IMR-90 (cell line): ENCODE results near the gene PPIB. TPM values are rescaled to one million over a fixed set of nuclear protein-coding genes. Genes with fewer than 3 reads are reported as not detected.

Source experiments
- ATAC-seq: fragments of 200-7000 bp; cut with Tn5 transposase; 2 replicates; pipeline ENCODE4 v1.9.1; 2020; ENCODE audit warnings: low read depth, mild to moderate bottlenecking, moderate library complexity
- BruUV-seq: library from RNA; stranded (reverse); fragments of 400-500 nt; replicated peaks from 2 replicates; lab custom pipeline; 2021; lab: Mats Ljungman, UMichigan
- CTCF ChIA-PET: fragments of 300-600 bp; formaldehyde crosslinking; extraction: SDS; loops from one replicate; lab custom pipeline; 2021; ENCODE audit warnings: antibody characterized with exemption; lab: Yijun Ruan, JAX
- POLR2A ChIA-PET: fragments of 300-600 bp; sonication (Branson Sonifier 250); formaldehyde crosslinking; loops from one replicate; lab custom pipeline; 2022; ENCODE audit warnings: antibody characterized with exemption; ENCODE audit not compliant: unreplicated experiment; lab: Charles Lee
- DNase-seq: peaks from one replicate; pipeline ENCODE4 v3.0.0; 2013
- H2AFZ ChIP-seq: replicated peaks from 2 replicates; pipeline ENCODE3; 2013; ENCODE audit warnings: low read length, mild to moderate bottlenecking; ENCODE audit not compliant: poor library complexity
- H2AK5ac ChIP-seq: 2 replicates; pipeline ENCODE4 v1.6.1; 2013; ENCODE audit warnings: low read depth, low read length, inconsistent platforms
- H2AK9ac ChIP-seq: replicated peaks from 2 replicates; pipeline ENCODE3; 2013; ENCODE audit warnings: mild to moderate bottlenecking, low read depth, low read length, moderate library complexity; ENCODE audit not compliant: poor library complexity
- H2BK120ac ChIP-seq: 2 replicates; pipeline ENCODE4 v1.6.1; 2013; ENCODE audit warnings: low read depth, low read length, inconsistent platforms
- H2BK15ac ChIP-seq: 3 replicates; pipeline ENCODE4 v1.6.1; 2013; ENCODE audit warnings: low read depth, low read length, inconsistent platforms
- H2BK20ac ChIP-seq: 2 replicates; pipeline ENCODE4 v1.6.1; 2013; ENCODE audit warnings: low read depth, mild to moderate bottlenecking, inconsistent platforms, low read length, moderate library complexity
- H2BK5ac ChIP-seq: 2 replicates; pipeline ENCODE4 v1.6.1; 2013; ENCODE audit warnings: mild to moderate bottlenecking, low read depth, low read length, inconsistent platforms; ENCODE audit not compliant: poor library complexity, severe bottlenecking
- H3K14ac ChIP-seq: replicated peaks from 2 replicates; pipeline ENCODE4 v1.6.1; 2013; ENCODE audit warnings: low read depth, low read length, inconsistent platforms
- H3K18ac ChIP-seq: 2 replicates; pipeline ENCODE4 v1.6.1; 2013; ENCODE audit warnings: low read depth, low read length, control low read depth
- H3K23ac ChIP-seq: 2 replicates; pipeline ENCODE4 v1.6.1; 2013; ENCODE audit warnings: low read depth, low read length, inconsistent platforms
- H3K27ac ChIP-seq: 2 replicates; pipeline ENCODE4 v1.5.1; 2013; ENCODE audit warnings: mild to moderate bottlenecking, control low read depth, low read length; ENCODE audit not compliant: insufficient read depth
- H3K27me3 ChIP-seq: 2 replicates; pipeline ENCODE4 v1.6.1; 2013; ENCODE audit warnings: low read length; ENCODE audit not compliant: control insufficient read depth, insufficient read depth
- H3K36me3 ChIP-seq: 2 replicates; pipeline ENCODE4 v1.6.1; 2013; ENCODE audit warnings: low read length, mixed read lengths; ENCODE audit not compliant: control insufficient read depth, insufficient read depth
- H3K4ac ChIP-seq: 2 replicates; pipeline ENCODE4 v1.6.1; 2013; ENCODE audit warnings: low read depth, low read length, inconsistent platforms
- H3K4me1 ChIP-seq: 2 replicates; pipeline ENCODE4 v1.6.1; 2013; ENCODE audit warnings: low read length, mixed read lengths; ENCODE audit not compliant: control insufficient read depth, insufficient read depth
- H3K4me2 ChIP-seq: 2 replicates; pipeline ENCODE4 v1.6.1; 2013; ENCODE audit warnings: low read depth, mild to moderate bottlenecking, control low read depth, low read length, moderate library complexity
- H3K4me3 ChIP-seq: 2 replicates; pipeline ENCODE4 v1.5.1; 2013; ENCODE audit warnings: low read depth, mild to moderate bottlenecking, control low read depth, low read length, moderate library complexity; ENCODE audit not compliant: insufficient read depth
- H3K56ac ChIP-seq: 2 replicates; pipeline ENCODE4 v1.6.1; 2013; ENCODE audit warnings: low read length, inconsistent platforms; ENCODE audit not compliant: insufficient read depth; ENCODE audit errors: extremely low read depth
- H3K79me1 ChIP-seq, 2 experiments: 2 replicates each; pipeline ENCODE4 v1.6.1; 2013; ENCODE audit warnings: low read length in 2 of 2, inconsistent platforms in 1 of 2, low read depth in 1 of 2
- H3K9ac ChIP-seq: 2 replicates; pipeline ENCODE4 v1.6.1; 2013; ENCODE audit warnings: low read depth, low read length, control low read depth
- H3K9me1 ChIP-seq: 2 replicates; pipeline ENCODE4 v1.6.1; 2013; ENCODE audit warnings: low read length, inconsistent platforms; ENCODE audit not compliant: insufficient read depth
- H3K9me3 ChIP-seq: 2 replicates; pipeline ENCODE4 v1.6.1; 2013; ENCODE audit warnings: low read length; ENCODE audit not compliant: control insufficient read depth, insufficient read depth
- H4K20me1 ChIP-seq: 2 replicates; pipeline ENCODE4 v1.6.1; 2013; ENCODE audit warnings: low read length, inconsistent platforms; ENCODE audit not compliant: insufficient read depth
- H4K5ac ChIP-seq: 2 replicates; pipeline ENCODE4 v1.6.1; 2013; ENCODE audit warnings: mild to moderate bottlenecking, low read depth, low read length, control low read depth
- H4K8ac ChIP-seq, 2 experiments: 2 replicates each; pipeline ENCODE4 v1.6.1; 2013; ENCODE audit warnings: low read depth in 2 of 2, low read length in 2 of 2, control low read depth in 1 of 2, inconsistent platforms in 1 of 2
- H4K91ac ChIP-seq: 2 replicates; pipeline ENCODE4 v1.6.1; 2013; ENCODE audit warnings: low read depth, low read length, inconsistent platforms; ENCODE audit not compliant: insufficient read depth
- CHD1 ChIP-seq: IDR thresholded peaks from 2 replicates; pipeline ENCODE4 v1.6.1; 2012; ENCODE audit warnings: low read depth, low read length, improper control_type of control experiment
- FOS ChIP-seq: fragments of 150-350 bp; IDR thresholded peaks from 2 replicates; pipeline ENCODE4 v1.6.1; 2016; ENCODE audit warnings: low read depth, low read length
- MAFK ChIP-seq: IDR thresholded peaks from 2 replicates; pipeline ENCODE4 v1.6.1; 2012; ENCODE audit warnings: low read depth, low read length, improper control_type of control experiment
- MAZ ChIP-seq: IDR thresholded peaks from 2 replicates; pipeline ENCODE4 v1.6.1; 2012; ENCODE audit warnings: low read depth, mild to moderate bottlenecking, low read length, improper control_type of control experiment, moderate library complexity, borderline replicate concordance
- MXI1 ChIP-seq: IDR thresholded peaks from 2 replicates; pipeline ENCODE4 v1.6.1; 2012; ENCODE audit warnings: low read depth, mild to moderate bottlenecking, low read length, moderate library complexity, borderline replicate concordance
- POLR2A ChIP-seq: IDR thresholded peaks from 2 replicates; pipeline ENCODE4 v1.6.1; 2012; ENCODE audit warnings: mild to moderate bottlenecking, low read depth, low read length
- RCOR1 ChIP-seq: IDR thresholded peaks from 2 replicates; pipeline ENCODE4 v1.6.1; 2012; ENCODE audit warnings: mild to moderate bottlenecking, low read length, improper control_type of control experiment; ENCODE audit not compliant: insufficient replicate concordance
- RFX5 ChIP-seq: IDR thresholded peaks from 2 replicates; pipeline ENCODE4 v1.8.0; 2012; ENCODE audit warnings: low read depth, mild to moderate bottlenecking, low read length, moderate library complexity
- SMC3 ChIP-seq: fragments of 150-350 bp; IDR thresholded peaks from 2 replicates; pipeline ENCODE4 v1.6.1; 2016; ENCODE audit warnings: low read depth, mild to moderate bottlenecking, antibody characterized with exemption, low read length, moderate library complexity
- WGBS, 2 experiments: methylation state at CpG; one replicate each; pipeline versions ENCODE4 v1.1.5 to v1.1.7; 2013; ENCODE audit warnings: missing lambda C conversion rate in 2 of 2; ENCODE audit not compliant: insufficient read length in 1 of 2; ENCODE audit errors: extremely low coverage in 2 of 2; 5-methylcytosine and 5-hydroxymethylcytosine counted together
- dilution Hi-C: fragments of 300-500 bp; cut with HindIII; formaldehyde crosslinking; loops from one replicate; pipeline ENCODE4 v1.14.3; 2018; ENCODE audit warnings: low sequenced_read_pairs; ENCODE audit not compliant: unreplicated experiment
- in situ Hi-C: fragments of 300-500 bp; cut with MboI; formaldehyde crosslinking; loops from 3 replicates; pipeline ENCODE4 v1.14.3; 2019; ENCODE audit warnings: low sequenced_read_pairs, inconsistent platforms, mixed read lengths
- intact Hi-C: fragments of 100-400 bp; cut with micrococcal nuclease; formaldehyde crosslinking; loops from 2 replicates; pipeline ENCODE4 v1.10.0; 2022
- polyA plus RNA-seq, 3 experiments: library from polyadenylated mRNA; depleted of rRNA; stranded (reverse); fragments of >200 nt; gene quantifications; 2 replicates each; pipeline ENCODE4 v1.2.3, GENCODE V29; 2012; ENCODE audit warnings: low replicate concordance in 1 of 3
- total RNA-seq: library from RNA; depleted of rRNA; stranded (reverse); fragments of >200 nt; gene quantifications from 2 replicates; pipeline ENCODE4 v1.2.3, GENCODE V29; 2012
- TF ChIP-seq, protein P1 (sequence below): fragments of 150-350 bp; IDR thresholded peaks from 2 replicates; pipeline ENCODE4 v1.6.1; 2017; ENCODE audit warnings: mild to moderate bottlenecking, antibody characterized with exemption, low read length, low read depth

PPIB gene
- total and polyA plus RNA-seq, 2 of the 4 experiments (the other 2 are of a cell fraction), result 1,358 to 1,682 TPM

DNA sequence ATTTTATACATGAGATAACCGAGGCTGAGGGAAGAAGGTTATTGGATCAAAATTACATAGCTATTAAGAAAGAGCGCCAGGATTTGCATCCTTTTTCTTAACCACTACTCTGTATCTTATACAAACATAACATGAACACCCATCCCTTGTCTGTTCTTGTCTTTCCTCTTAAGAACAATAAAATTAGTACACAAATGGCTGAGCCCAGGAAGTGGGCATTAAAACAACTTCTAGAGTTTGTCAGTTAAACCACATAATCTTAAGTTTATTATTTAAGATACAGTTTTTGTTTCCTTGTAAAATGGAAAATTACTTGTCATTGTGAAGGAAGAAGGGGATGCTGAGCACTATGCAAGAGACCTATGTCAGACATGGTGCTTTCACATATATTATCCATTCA, 48.9 kb upstream of the PPIB start (continued):
- TF ChIP-seq, protein P1, sequence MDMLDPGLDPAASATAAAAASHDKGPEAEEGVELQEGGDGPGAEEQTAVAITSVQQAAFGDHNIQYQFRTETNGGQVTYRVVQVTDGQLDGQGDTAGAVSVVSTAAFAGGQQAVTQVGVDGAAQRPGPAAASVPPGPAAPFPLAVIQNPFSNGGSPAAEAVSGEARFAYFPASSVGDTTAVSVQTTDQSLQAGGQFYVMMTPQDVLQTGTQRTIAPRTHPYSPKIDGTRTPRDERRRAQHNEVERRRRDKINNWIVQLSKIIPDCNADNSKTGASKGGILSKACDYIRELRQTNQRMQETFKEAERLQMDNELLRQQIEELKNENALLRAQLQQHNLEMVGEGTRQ, result no peak
- TF ChIP-seq SMC3, result no peak

DNA sequence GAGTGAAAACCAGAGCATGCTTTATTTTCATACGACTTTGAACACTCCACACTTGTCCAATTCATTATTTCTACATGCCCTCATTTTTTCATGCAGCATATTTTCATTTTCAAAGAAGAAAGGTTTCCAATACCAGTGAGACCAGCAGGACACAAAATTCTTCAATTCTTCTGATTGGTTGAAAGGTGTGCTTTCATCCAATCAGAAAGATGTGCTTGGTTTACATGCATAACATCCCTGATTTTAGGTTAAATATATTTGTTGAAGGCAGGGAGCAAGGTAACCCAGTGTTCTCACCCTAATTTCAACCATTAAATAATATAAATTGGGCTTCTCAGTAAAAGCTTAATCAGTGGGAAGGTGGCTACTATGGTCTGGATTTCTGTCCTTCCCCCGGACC, 47.5 kb upstream of the PPIB start:
- ATAC-seq, result no peak
- H3K4me2 ChIP-seq, result no peak overlapping the region
- dilution Hi-C loops (no loop called here), intact Hi-C loops (no loop called here), in situ Hi-C loops (no loop called here)
- H3K23ac ChIP-seq, result no peak overlapping the region
- H2BK120ac ChIP-seq, result no peak overlapping the region
- no peak overlapping the region for H3K18ac ChIP-seq
- H4K91ac ChIP-seq, result no peak overlapping the region
- H2BK5ac ChIP-seq, result no peak overlapping the region
- H2AK9ac ChIP-seq, result no peak overlapping the region
- H4K8ac ChIP-seq, result no peak overlapping the region
- no peak overlapping the region for H2AK5ac ChIP-seq
- no peak overlapping the region for H2AFZ ChIP-seq
- no TSS peak for BruUV-seq
- H4K20me1 ChIP-seq, result no peaks in the 10 kb centered on the region
- no CpG with 5 or more reads among the region's 2 CpGs for WGBS, 2 experiments
- no peak overlapping the region for H2BK15ac ChIP-seq
- no peak overlapping the region for H3K27ac ChIP-seq
- H2BK20ac ChIP-seq, result no peak overlapping the region
- no peak for TF ChIP-seq MAZ
- no peak for TF ChIP-seq SMC3
- no peak for TF ChIP-seq MXI1
- no peak for TF ChIP-seq CHD1
- TF ChIP-seq FOS, result no peak
- no peak for TF ChIP-seq RCOR1
- no peak for TF ChIP-seq RFX5
- TF ChIP-seq MAFK, result no peak
- no peak for TF ChIP-seq POLR2A
- H3K36me3 ChIP-seq, result peaks cover 4% of the 10 kb centered on the region
- no peaks in the 10 kb centered on the region for H3K9me3 ChIP-seq
- peaks cover 12 to 18% of the 10 kb centered on the region in 2 experiments for H3K79me1 ChIP-seq
- H3K9ac ChIP-seq, result no peak overlapping the region
- no peak overlapping the region for H3K14ac ChIP-seq
- ChIA-PET CTCF (interaction anchor here (0.6 to 0.7 kb wide), 2 partner anchors 10 to 181 kb away, joined by 3 to 6 read pairs; no protein-coding TSS in a partner anchor), POLR2A (no interaction called here)
- no peaks in the 10 kb centered on the region for H3K9me1 ChIP-seq
- H3K4ac ChIP-seq, result no peak overlapping the region
- no peak overlapping the region for H3K4me3 ChIP-seq
- no peak overlapping the region for H3K56ac ChIP-seq
- peaks cover 2% of the 10 kb centered on the region; the same call in 1 of the 2 replicates for H3K4me1 ChIP-seq
- H4K5ac ChIP-seq, result no peak overlapping the region
- H3K27me3 ChIP-seq, result no peaks in the 10 kb centered on the region
- no peak for DNase-seq
